Measurements from ENCODE around the gene NCBP2.

The NCBP2 gene

GRCh38 chr3:196942226-196942914 is at the start of gene NCBP2:
Gene NCBP2, minus strand, starts transcription at chr3:196942528. Its CDS starts 25 bp downstream, at chr3:196942503.
- peak; percentile 98 for DNase-seq (ENCODE audit: low spot score)

- no peak for DNase-seq (ENCODE audit: low spot score)
Measured at GRCh38 chr3:196991581-196992460, 49.5 kb upstream of the NCBP2 start.

GRCh38 chr3:196990601-196991007 is 48.3 kb upstream of the NCBP2 start:
- DNase-seq (ENCODE audit: low spot score) = no peak

GRCh38 chr3:196989721-196990262 is 47.5 kb upstream of the NCBP2 start:
- DNase-seq (ENCODE audit: low spot score) = no peak

GRCh38 chr3:196988241-196989029 is 46.1 kb upstream of the NCBP2 start:
- DNase-seq (ENCODE audit: low spot score) = no peak

- no peak for DNase-seq (ENCODE audit: low spot score)
Measured at GRCh38 chr3:196987022-196987421, 44.7 kb upstream of the NCBP2 start.

GRCh38 chr3:196985954-196986885 is 43.9 kb upstream of the NCBP2 start:
- DNase-seq (ENCODE audit: low spot score) = no peak

- DNase-seq (ENCODE audit: low spot score) = no peak
Measured at GRCh38 chr3:196985298-196985697, 43.0 kb upstream of the NCBP2 start.

- DNase-seq (ENCODE audit: low spot score) = no peak
Measured at GRCh38 chr3:196983186-196983585, 40.9 kb upstream of the NCBP2 start.

- no peak for DNase-seq (ENCODE audit: low spot score)
Measured at GRCh38 chr3:196981657-196982056, 39.3 kb upstream of the NCBP2 start.

GRCh38 chr3:196979545-196979944 is 37.2 kb upstream of the NCBP2 start:
- no peak for DNase-seq (ENCODE audit: low spot score)

- no peak for DNase-seq (ENCODE audit: low spot score)
Measured at GRCh38 chr3:196976941-196977340, 34.6 kb upstream of the NCBP2 start.

GRCh38 chr3:196975349-196975748 is 33.0 kb upstream of the NCBP2 start:
- DNase-seq (ENCODE audit: low spot score) = no peak

- DNase-seq (ENCODE audit: low spot score) = no peak
Measured at GRCh38 chr3:196974661-196975060, 32.3 kb upstream of the NCBP2 start.

GRCh38 chr3:196971094-196971698 is 28.9 kb upstream of the NCBP2 start:
- no peak for DNase-seq (ENCODE audit: low spot score)

GRCh38 chr3:196970547-196971093 is 28.3 kb upstream of the NCBP2 start:
- DNase-seq (ENCODE audit: low spot score) = no peak

- DNase-seq (ENCODE audit: low spot score) = peak; percentile 63
Measured at GRCh38 chr3:196969660-196970546, 27.6 kb upstream of the NCBP2 start.

GRCh38 chr3:196969134-196969659 is 26.9 kb upstream of the NCBP2 start:
- DNase-seq (ENCODE audit: low spot score) = peak; percentile 21
